ENCODE measurements around the gene SMARCA5.

DNA sequence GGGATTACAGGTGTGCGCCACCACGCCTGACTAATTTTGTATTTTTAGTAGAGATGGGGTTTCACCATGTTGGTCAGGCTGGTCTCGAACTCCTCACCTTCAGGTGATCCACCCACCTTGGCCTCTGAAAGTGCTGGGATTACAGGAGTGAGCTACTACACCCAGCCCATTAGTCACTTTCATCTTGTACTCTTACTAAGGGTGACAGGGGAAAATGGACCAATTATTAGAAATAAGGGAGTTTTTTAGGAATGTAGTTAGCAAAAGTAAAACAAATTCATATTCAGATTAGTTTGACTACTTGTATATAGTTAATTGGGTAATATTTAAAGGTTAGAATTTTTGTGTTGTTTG, 26.1 kb downstream of the SMARCA5 start:
- TF ChIP-seq, protein P1, sequence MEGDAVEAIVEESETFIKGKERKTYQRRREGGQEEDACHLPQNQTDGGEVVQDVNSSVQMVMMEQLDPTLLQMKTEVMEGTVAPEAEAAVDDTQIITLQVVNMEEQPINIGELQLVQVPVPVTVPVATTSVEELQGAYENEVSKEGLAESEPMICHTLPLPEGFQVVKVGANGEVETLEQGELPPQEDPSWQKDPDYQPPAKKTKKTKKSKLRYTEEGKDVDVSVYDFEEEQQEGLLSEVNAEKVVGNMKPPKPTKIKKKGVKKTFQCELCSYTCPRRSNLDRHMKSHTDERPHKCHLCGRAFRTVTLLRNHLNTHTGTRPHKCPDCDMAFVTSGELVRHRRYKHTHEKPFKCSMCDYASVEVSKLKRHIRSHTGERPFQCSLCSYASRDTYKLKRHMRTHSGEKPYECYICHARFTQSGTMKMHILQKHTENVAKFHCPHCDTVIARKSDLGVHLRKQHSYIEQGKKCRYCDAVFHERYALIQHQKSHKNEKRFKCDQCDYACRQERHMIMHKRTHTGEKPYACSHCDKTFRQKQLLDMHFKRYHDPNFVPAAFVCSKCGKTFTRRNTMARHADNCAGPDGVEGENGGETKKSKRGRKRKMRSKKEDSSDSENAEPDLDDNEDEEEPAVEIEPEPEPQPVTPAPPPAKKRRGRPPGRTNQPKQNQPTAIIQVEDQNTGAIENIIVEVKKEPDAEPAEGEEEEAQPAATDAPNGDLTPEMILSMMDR (conservative IDR thresholded peaks at IDR 0.05; ENCODE audit: low read length), result no peak
- TF ChIP-seq EZH2phosphoT487 (IDR thresholded peaks at IDR 0.05; ENCODE audit: borderline replicate concordance, low read depth, low read length), result no peak

All from OCI-LY7 (cell line).